ENCODE measurements around the gene ATF4.
"Not testable (repeated sequence)": the region's sequence is repeated elsewhere in the genome, so short reads cannot be mapped to it uniquely, and the experiment has no call there.

Gene ATF4

DNA sequence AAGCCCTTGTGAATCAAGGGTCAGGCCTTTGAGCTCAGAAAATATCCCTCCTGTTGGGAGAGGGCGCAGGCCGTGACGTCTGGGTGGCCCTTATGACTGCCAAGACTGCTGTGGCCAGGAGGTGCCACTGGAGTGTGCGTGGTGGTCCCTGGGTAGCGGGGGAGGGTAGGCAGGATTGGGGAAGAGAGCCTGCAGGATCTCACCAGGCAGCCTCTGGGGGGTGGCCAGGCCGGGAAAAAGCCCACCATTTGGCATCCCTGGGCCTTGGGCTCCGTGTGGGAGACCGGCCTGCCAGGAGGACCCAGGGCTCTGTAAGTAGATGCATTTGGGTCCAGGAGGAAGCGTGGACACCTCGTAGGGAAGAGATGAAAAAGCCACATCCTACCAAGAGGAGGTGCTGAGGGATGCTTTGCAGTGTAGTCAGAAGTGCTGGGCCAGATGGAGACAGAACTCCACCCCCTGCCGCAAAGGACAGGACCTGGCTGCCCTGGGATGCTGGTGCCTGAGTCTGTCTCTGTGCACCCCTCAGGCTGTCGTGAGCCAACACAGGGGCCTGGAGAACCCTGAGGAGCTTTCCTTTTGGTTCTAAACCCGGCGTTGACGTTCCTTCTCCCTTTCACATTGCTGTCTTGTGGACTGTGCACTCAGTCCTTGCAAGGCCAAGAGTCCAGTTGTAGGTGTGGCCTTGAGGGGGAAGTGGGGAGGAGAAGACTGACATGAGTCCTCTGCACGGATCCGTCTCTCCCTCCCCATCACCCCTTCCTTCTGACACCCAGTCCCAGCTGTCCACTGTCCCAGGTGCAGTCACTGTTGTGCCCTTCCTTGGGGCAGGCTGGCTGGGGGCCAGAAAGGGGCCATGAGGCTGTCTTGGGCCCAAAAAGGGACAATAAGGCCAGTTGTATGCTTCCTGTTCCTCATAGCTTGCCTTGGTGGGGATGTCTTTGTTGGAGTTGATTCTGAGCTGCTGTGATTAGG, 31.0 kb upstream of the ATF4 start:
- DNase-seq = no peak

DNA sequence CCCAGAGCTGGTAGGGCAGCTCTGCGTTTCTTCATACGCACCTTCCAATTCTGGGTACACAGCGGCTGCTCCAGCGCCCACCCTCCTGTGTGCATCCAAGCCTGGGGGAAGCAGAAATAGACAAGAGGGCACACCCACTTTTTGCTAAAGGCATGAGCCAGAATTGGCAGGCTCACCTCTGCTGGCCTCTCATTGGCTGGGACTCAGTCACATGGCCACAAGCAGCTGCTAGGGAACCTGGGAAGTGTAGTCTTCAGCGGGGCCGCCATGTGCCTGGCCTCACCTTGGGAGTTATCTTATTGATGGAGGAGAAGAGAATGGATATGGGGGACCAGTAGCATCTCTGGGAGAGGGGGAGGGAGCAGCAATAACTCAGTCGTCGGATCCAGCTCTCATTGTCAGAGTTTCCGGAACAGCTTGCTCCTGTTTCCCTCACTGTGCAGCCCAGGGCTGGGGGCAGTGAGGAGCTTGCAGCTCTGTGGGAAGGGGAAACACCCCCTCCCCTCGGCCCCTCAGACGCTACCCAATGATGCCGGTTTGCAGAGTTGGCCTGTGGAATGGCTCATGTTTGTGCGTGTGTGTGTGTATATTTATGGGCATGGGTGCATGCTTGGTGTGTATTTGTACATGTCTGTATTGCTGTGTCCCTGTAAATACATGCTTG, 30.1 kb upstream of the ATF4 start:
- peak; percentile 62 for DNase-seq

DNA sequence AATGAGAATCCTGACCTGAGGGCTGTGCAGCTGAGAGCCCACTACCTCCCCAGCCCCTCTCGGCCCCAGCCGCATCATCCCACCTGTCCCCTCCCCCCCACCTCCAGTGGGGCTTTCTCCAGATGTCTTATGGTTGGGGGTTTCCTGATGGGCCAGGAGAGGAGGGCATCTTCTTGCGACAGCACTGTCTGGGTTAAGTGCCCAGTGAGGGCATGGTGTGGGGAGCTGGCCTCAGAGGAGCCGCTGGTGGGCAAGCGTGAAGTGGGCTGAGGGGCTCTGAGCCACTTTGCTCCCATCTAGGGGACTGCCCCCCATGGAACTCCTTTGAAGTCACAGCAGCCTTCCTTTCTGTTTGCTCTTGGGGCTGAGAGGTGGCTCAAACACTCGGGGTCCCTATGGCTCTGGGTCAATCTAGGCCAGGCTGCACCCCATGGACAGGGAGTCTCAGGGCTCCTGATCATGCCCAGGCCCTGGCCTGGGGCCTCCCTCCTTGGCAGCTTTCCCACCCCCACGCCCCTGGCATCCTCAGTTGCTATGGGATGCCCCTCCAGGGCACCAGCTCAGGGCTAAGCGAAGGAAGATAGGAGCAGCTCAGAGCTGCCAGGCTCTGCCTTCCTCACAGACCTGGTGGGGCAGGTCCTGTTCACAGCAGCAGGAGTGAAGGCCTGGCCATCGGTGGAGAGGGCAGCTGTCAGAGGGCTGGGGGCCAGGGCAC, 29.2 kb upstream of the ATF4 start:
- DNase-seq = no peak

DNA sequence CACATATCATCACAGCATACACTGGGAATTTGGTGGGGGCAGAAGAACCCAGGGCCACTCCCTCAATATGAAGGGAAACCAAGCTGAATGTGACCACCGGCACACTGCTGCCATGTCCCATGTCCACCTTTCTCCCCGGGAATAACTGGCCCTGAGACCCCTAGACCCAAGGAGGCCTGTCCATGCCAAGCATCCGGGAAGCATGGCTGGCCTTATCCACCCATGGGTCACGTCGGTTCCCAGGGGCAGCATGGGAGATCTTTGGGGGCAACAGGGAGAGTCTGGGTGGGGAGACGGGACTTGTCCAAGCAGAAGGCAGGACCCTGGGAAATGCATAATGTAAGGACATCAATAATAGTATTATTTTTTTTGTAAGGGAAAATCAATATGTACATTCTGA, 28.7 kb upstream of the ATF4 start:
- no peak for DNase-seq

DNA sequence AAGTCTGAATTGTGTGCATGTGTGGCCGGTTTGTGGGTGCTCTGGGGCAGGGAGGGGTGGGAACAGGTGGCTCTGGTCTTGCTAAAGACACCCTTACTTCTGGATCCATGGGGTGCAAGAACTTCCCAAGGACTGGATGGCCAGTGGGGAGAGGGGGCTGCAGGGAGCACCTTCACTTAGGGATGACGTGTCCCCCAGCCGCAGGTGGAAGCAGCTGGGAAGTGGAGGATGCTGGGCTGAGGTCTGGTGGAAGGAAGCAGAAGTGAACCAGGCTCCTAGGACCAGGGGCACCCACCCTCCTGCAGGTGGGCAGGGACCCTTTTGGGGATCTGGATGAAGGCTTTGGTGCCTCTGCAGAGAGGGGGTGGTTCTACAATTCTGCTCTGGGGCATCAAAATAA, 28.2 kb upstream of the ATF4 start:
- no peak for DNase-seq

DNA sequence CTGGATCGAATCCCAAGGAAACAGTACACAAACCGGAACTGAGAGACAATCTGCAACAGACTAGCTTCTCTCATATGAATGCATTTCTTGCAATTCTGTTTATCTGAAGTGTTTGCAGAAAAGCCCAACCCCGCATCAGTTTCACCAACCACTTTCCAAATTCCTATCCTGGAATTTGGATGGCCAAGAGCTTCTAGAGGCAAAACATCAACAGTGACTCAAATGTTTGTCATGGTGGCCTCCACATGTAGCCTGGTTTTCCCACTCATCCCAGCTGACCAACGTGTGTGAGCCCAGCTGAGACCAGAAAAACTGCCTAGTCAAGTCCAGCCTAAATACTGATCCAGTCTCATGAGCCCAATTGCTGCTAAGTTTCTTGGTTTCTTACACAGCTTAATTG, 26.6 kb upstream of the ATF4 start:
- peak; percentile 61 for DNase-seq

DNA sequence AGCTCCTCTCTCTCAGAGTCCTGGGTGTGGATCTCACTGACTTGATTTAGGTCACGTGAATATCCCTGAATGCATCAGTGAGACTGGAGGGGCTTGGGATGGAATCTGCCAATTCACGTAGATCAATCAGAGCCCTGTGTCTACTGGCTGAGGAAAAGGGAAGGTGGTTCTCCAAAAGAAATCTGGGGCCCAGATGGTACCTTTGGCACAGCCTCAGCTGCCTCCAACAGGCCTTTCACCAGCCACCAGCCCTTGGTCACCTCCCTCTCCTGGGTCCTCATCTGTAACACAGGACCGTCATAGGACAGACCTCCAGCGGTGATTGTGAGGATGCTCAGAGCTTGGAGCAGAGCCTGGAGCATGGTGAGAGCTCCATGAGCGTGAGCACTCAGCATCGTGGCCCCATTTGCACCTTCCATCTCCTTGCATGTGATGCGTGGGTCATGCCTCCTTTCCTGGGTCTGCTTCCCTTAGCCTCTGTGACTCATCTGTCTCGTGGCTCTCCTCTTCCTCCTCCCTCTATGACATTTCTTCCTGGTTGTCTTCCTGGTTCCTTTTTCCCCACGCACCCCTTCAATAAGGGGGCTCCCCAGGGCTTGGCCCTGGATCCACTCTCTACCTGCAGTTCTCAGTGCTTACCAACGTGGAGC, 25.8 kb upstream of the ATF4 start:
- no peak for DNase-seq

DNA sequence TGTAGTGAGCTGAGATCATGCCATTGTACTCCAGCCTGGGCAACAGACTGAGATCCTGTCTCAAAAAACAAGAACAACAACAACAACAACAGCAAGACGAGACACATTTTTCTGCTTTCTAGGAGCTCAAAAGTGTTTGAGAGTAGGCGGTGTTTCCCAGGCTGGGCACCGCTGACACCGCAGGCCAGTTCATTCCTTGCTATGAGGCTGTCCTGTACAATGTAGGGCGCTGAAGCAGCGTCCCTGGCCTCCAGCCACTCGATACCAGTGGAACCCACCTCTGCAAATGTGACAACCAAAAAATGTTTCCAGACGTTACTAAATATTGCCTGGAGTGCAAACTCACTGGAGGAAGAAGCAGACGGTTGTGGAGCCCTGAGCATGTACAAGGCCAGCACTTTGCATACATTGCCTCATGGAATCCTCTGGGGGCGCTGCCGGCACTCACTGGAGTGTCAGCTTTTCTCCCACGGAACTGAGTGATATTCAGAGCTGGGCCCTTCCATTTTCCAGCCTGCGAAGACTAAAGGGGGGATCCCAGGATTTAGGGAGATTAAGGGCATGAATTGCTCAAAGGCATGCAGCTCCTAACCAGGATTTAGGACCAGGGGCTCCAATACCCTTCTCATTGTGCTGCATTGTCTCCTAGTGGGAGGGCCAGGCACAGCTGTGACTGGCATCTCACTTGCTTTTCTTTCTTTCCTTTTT, 24.1 kb upstream of the ATF4 start:
- peak; percentile 47 for DNase-seq

DNA sequence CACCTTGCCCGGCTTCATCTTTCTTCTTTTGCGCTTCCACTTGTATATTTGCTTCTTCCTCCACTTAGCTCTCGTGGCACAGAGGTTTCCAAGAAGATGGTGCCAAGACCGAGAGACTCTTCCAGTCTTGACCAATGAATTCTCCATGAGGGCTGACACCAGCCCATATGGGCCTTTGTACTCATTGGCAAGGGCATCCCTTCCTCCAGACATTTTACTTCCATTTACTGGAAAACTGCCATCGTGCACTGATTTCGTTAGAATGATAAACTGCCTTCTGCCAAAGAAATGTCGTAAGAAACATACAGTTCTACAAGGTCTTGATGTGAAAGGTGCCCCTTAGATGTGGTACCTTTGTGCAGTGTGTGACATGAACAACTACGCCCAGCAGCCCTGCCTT, 22.9 kb upstream of the ATF4 start:
- DNase-seq = no peak

DNA sequence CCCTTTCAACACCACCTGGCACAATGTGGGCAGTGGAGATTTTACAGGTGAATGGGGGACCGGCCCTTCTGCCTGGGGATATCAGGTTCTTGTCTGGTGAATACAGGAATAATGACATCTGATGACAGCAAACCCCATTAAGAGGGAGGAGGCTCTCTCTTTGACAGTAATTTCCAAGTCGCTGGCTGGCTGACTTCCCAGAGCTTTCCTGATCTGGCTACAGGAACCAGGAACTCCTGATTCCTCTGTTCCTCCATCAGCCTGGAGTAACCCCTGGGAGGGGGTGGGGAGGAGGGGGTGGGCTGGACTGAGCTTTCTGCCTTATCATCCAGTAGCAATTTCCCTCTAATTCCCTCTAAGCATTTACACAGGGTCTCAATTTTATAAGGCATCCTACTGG, 22.0 kb upstream of the ATF4 start:
- no peak for DNase-seq

DNA sequence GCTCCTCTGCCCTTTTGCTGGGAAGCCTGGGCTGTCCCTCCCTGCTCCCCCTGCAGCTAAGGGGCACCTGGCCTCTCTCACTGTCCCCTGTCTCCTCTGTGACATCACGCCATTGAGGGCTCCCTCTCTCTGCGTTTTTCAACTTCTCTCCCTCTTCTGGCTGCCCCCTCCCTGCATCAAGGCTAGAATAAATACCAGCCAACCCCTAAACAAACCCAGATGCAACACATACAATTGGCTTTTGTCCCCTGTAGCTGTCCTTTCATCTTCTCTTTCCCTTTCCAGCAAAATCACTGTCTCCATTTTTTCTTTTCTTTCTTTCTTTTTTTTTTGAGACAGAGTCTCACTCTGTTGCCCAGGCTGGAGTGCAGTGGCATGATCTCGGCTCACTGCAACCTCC, 21.6 kb upstream of the ATF4 start:
- DNase-seq = no peak

DNA sequence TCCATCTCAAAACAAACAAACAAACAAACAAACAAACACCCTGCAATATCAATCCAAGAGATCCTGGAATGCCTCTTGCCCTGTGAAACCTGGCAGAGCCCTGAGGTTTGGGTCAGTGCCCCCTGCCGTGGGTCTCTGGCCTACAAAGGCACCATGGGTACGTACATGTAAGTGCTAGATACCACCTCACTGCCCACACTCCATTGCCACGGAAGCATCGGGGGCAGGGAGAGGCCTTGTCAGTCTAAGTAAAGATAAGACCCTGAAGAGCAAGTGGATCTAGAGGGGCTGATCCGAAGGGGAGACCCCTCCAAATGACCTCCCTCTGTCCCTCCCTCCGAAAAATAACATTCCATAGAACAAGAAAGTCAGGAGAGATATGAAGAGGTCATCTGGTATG, 20.3 kb upstream of the ATF4 start:
- DNase-seq = no peak

DNA sequence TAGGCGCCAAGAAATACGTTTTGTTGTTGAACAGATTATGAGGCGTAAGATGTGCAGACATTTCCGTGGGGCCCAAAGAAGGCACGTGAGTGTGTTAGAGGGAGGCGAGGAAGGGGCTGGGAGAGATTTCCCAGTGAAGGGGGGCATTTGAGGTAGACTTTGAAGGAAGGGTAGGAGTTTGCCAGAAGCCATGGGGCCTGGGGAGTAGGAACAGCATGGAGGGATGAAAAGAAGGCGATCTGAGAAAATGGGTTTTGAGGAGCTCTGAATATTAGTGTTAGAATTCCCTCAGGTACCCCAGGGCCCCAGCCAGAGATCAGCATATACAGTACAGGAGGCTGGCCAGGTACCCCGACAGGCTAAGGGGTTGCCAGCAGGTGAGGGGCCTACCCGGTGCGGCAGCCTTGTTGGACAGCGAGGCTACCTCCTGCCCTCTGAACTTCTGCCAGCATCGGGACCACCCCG, 18.7 kb upstream of the ATF4 start:
- DNase-seq = no peak

DNA sequence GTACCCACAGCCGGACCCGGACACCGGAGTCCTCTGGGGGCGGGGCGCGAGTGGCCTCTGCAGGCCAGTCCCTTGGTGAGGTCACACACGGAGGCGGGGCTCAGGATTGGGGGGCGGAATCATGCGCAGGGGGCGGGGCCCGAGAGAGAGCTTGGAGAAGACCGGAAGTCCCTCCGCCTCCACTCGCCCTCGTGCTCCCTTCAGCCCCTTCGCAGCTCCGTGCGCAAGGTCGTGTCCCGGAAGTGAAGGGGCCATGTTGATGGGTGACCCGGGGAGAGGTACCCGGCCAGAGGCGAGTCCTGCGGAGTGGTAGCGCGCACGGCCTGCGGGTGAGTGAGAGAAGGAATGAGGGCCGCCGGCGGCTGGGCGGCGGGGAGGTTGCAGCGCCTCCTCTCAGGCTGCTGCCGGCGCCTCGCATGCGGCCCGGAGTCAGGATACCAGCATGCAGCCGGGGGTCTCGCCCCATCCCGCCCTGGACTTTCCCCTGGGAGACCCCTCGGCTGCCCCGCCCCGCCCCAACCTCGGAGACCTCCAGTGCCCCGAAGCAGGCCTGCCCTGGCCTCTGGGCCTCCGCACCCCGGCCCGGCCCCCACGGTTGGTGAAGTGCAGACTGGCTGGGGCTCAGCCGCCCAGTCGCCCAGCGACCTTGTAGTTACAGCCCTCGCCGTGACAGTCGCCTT, 18.1 kb upstream of the ATF4 start, which contains the start of gene MIEF1:
MIEF1 (plus strand) TSS at position 182 of the 680 bp plus-strand sequence. CDS start 9,005 bp downstream, outside the sequence.
- peak; percentile 94 for DNase-seq

DNA sequence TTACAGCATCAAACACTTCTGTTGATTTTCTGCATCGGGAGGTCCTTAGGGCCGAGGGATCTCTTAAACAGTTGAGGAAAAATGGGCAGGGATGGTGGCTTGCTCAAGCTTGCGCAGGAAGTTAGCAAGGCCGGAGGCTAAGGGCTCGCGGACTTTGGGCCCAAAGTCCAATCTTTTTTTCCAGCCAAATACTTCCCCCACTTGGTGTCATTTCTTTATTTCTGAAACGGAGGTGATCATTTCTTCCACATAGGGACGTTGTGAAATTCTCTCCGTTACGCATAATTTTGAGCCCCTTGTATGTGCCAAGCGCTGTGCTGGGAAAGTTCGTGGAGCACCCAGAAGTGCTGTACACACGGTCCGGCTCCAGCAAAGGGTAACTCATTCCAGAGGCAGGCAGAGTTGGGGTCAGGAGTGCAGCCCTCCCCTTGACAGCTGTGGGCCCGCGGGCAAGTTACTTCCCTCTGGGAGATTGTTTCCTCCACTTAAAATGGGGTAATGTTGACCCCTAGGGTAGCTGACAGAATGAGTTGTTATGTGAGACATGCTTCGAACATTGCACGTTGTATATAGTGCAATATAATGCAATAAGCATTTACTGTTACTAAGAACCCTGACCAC, 17.5 kb upstream of the ATF4 start:
- no peak for DNase-seq

DNA sequence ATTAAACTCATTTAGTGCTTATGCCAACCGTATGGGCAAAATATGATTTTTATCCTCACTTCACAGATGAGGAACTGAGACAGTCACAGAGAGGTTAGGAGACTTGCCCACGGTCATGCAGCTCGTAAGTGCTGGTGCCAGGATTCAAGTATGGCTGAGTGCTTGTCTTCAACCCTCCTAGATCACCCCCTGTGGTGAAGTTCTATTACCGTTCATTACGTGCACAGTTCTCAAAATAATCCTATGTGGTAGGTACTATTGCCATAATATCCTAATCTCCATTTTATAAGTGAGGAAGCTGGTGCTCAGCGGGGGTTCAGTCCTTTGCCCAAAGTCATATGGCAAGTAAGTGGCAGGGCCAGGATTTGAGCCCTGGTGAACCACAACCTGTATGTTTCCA, 16.7 kb upstream of the ATF4 start:
- DNase-seq = no peak

DNA sequence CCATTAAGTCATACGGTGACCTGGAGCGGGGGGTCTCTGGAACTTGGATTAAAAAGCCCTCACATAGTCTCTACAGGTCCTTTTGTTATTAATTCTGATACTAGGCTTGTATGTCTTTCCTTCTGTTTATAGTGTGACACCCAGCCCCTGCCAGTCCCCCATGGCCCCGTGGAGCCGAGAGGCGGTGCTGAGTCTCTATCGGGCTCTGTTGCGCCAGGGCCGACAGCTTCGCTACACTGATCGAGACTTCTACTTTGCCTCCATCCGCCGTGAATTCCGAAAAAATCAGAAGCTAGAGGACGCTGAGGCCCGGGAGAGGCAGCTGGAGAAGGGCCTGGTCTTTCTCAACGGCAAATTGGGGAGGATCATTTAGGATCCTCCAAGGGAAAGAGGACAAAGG, 16.3 kb upstream of the ATF4 start:
- DNase-seq = no peak

DNA sequence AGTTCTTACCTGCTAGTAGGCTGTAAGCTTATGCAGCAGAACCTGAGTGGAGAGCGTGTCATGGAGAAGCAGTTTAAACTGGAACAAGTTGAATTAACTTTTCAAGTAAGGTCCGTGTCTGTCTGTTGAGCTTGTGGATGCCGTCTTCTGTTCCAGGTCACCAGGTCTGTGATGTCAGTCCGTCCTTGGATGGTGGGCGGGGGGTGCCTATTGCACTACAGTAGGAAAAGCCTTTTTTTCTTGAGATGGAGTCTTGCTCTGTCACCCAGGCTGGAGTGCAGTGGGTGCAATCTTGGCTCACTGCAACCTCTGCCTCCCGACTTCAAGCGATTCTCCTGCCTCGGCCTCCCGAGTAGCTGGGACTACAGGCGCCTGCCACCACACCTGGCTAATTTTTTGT, 13.3 kb upstream of the ATF4 start:
- not testable (repeated sequence) for DNase-seq

DNA sequence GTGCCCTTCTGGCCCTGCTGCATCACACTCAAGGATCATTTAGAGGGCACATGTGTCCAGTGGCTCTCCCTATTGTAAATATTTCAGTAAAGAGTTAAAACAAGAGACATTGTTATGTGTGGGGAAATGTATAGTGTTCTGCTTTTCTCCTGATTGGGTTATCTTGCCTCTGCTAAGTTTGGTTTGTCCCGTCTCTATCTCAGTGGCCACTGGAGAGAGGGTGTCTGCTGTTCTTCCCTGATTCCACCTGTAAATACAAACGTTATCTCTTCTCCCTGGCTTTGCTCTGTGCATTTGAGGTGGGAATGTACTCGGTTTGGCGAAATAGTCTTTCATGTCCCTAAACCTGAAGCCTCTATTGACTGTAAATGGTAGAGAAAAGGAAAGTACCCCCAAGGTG, 12.0 kb upstream of the ATF4 start:
- DNase-seq = no peak

DNA sequence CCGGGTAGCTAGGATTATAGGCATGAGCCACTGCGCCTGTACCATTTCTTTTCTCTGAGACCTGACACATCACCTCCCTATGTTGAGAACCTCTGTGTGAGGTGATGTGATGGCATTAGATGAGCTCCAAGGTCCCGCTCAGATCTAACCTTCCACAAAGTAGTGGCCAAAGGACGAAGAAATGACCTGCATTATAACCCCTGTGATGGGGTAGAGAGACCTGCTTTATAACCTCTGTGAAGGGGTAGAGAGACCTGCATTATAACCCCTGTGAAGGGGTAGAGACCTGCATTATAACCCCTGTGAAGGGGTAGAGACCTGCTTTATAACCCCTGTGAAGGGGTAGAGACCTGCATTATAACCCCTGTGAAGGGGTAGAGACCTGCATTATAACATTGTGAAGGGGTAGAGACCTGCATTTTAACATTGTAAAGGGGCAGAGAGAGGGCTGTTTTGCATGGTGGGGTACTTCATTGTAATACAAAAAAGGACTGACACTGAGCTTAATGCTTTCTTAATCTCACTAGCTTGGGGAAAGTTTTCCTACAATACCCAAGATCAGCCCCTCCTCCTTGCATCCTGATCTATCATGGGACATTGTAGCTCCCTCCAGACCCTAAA, 9.7 kb upstream of the ATF4 start:
- no peak for DNase-seq

DNA sequence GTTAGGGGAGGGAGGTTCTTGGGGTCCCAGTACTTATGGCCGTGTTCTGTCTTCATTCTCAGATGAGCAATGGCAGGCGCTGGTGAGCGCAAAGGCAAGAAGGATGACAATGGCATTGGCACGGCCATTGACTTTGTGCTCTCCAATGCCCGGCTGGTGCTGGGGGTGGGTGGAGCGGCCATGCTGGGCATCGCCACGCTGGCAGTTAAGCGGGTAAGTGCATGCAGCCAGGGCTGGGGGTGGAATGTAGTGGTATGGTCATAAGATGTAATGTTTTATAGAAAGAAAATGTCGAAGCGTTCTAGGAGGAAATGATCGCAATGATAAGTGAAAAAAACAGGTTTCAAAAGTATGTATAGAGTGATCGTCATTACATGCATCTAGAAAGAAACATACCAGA, 9.1 kb upstream of the ATF4 start:
- no peak for DNase-seq
